ENCODE data around the gene BTRC.

BTRC gene

DNA sequence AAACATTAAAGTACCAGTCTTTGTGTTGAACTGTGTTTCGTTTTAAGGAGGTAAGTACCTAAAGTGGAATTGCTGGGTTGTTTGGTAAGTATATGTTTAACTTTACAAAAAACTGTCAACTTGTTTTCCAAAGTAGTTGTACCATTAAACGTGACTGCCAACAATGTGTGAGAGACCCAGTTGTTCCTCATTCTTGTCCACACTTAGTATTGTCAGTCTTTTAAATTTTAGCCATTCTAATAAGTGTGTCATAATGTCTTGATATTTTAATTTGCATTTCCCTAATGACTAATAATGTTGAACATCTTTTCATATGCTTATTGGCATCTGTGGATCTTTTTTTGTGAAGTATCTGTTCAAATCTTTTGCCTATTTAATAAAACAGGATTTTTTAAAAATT, 159.8 kb downstream of the BTRC start:
- no peak for DNase-seq (ENCODE audit: extremely low read depth in 1 of 2, low read depth in 1 of 2)

DNA sequence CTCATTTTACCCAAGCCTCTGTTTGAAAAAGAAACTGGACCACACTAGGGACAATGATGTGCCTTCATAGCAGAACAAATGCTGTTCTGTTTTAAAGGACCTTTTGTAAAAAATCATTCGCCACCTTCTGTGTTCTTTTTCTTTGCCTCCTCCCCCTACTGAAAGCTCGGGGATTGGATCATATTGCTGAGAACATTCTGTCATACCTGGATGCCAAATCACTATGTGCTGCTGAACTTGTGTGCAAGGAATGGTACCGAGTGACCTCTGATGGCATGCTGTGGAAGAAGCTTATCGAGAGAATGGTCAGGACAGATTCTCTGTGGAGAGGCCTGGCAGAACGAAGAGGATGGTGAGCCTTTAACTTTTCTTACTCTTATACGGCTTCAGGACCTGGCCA, 171.9 kb downstream of the BTRC start:
- no peak for DNase-seq (ENCODE audit: extremely low read depth in 1 of 2, low read depth in 1 of 2)

- DNase-seq (ENCODE audit: extremely low read depth in 1 of 2, low read depth in 1 of 2) = no peak
Observed at GRCh38 chr10:101529207-101529606, 175.2 kb downstream of the BTRC start.

DNA sequence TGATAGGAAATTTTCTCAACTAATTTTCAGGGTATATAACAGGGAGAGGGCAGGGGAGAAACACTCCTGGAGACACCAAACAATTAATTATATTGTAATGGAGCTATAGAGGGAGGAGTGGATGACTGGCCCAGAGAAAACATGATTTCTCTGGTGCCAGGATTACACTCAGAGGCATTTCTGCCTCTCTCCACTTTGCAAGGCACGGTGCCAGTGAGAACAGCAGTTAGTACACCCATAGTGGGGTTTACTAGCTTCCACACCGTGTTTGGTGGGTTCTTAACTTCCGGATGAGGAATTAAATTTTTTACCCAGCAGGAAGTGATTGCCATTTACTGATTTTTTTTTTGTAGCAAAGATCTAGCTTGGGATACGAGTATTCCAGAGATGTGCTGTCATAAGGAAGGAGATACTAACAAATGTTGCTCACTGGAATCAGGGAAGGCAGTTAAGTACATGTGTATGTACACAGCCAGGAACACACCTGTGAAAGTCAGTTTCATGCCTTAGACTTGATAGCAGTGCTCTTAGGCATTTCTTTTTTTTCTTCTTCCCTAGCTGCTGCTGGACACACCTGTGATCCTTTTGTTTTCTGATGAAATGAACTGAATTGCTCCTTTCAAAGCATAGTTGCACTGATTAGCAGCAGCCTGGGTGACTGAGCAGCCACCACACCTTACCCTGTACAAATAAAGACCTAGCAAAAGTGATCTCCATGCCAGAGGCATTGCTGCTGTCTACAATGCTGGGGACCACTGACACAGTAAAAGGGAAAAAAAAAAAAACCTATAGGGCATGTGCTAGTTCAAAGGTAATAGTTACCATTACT, 176.0 kb downstream of the BTRC start:
- DNase-seq (ENCODE audit: extremely low read depth in 1 of 2, low read depth in 1 of 2) = no peak

DNA sequence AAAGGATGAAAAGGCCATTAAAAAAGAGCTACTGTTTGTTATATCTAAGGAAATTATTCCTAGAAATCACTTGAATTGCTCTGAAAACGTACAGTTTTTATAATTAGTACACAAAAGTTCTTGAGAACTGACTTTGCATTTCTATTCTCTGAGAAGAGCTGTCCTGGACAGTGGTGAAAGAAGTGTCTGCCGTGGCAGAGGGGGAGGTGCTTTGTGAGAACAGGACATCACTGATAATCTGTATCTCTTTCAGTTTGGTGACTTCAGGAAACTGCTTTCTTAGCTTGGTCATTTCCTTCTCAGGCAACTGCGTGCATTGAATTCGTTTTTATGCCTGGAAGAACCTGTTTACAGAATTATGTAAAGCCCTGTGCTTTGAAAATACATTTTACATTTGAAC, 182.0 kb downstream of the BTRC start:
- DNase-seq (ENCODE audit: extremely low read depth in 1 of 2, low read depth in 1 of 2) = no peak

GRCh38 chr10:101536800-101537199, 182.8 kb downstream of the BTRC start:
- DNase-seq (ENCODE audit: extremely low read depth in 1 of 2, low read depth in 1 of 2) = no peak

- DNase-seq (ENCODE audit: extremely low read depth in 1 of 2, low read depth in 1 of 2) = no peak
Observed at GRCh38 chr10:101538446-101538845, 184.5 kb downstream of the BTRC start.

- no peak for DNase-seq (ENCODE audit: extremely low read depth in 1 of 2, low read depth in 1 of 2)
Observed at GRCh38 chr10:101545898-101546297, 191.9 kb downstream of the BTRC start.

GRCh38 chr10:101550965-101551364, 197.0 kb downstream of the BTRC start:
- no peak for DNase-seq (ENCODE audit: extremely low read depth in 1 of 2, low read depth in 1 of 2)

DNA sequence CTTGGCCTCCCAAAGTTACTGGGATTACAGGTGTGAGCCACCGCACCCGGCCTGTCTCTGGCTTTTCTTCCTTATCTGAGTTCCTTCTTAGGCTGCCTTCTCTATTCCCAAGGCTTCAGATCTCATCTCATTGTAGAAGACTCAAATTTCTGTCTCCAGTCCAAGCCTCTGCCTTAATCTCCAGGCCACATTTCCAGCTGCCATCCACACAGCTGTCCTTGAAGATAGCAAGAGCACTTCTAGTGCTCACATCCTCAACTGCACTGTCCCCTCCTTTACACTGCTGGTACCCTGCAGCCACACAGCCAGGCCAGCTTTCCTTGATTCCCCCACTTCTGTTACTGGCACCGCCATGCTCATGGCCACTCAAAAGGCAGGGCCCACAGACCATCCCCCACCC, 198.5 kb downstream of the BTRC start:
- no peak for DNase-seq (ENCODE audit: extremely low read depth in 1 of 2, low read depth in 1 of 2)

DNA sequence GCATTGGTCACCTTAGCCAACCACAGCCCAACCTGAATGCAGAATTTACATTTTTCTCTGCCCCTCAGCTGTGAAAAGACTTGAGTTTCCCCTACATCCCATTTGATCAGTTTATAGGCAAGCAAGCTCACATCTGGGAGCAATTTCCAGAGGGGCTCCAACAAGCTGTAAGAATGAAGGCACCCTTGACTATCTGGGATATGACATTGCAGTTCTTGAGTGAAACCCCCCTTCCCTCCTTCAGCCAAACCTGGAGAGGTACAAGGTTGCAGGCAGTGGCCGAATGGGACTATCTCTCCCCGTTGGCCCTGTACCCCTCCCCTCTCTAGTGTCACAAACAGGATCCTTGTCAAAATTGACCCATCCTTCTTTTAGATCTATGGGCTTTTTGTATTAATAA, 203.6 kb downstream of the BTRC start:
- DNase-seq (ENCODE audit: extremely low read depth in 1 of 2, low read depth in 1 of 2) = no peak

DNA sequence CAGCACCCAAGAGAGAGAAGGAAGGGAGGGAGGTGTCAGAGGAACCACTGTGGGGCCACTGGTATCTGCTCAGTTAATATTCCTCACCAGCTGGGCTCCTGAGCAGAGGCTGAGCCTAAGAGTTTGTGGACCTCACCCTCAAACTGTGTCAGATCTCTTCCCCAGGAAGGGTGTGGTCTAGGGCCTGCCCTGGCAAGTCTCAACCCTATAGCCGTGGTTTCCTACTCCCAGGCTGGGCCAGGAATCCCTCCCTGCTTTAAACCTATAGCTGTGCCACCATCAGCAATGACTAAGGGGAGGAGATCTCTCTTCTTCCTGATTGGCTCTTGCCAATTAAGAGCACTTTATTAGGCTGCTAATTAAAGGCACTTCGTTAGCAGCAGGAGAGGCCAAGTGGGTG, 204.2 kb downstream of the BTRC start:
- DNase-seq (ENCODE audit: extremely low read depth in 1 of 2, low read depth in 1 of 2) = no peak

DNA sequence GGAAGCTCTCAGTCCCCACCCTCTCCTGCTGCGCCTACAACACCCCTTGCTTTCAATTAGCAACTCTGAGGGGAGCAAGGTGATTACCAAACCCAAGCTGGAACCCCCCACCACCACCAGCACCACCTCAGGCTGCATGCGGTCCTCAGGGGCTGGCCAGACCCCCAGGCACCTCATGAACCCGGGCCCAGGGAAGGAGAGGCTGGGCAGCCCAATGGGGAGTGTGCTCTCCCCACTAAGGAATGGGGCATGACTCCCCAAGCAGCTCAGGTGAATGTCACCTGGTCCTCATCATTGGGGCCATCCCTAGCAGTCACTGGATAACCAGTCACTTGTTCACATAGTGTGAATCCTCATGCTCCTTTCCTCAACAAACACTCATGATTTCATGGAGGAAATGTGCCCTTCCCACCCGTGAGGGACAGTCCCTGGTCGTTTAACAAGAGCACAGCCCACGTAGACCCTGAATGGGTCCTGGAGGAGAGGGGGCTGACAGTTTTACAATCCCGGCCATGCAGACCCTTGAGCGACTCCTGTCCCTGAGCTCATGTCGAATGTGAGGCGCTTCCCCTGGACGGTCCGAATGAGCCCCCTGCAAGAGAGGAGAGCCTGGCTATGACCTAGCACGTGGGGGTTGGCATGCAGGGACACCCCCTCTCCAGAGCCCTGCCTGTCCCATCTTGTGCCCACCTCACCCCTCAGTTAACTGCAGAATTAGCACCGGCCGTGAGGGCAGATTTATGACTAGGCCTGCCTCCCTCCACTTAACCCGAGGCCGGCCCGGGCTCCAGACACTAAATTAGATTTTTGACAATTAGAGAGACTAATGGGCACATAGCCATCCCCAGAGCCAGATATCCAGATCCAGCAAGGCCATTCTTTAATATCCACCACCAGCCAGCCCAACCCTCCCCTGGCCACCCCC, 205.0 kb downstream of the BTRC start:
- no peak for DNase-seq (ENCODE audit: extremely low read depth in 1 of 2, low read depth in 1 of 2)

DNA sequence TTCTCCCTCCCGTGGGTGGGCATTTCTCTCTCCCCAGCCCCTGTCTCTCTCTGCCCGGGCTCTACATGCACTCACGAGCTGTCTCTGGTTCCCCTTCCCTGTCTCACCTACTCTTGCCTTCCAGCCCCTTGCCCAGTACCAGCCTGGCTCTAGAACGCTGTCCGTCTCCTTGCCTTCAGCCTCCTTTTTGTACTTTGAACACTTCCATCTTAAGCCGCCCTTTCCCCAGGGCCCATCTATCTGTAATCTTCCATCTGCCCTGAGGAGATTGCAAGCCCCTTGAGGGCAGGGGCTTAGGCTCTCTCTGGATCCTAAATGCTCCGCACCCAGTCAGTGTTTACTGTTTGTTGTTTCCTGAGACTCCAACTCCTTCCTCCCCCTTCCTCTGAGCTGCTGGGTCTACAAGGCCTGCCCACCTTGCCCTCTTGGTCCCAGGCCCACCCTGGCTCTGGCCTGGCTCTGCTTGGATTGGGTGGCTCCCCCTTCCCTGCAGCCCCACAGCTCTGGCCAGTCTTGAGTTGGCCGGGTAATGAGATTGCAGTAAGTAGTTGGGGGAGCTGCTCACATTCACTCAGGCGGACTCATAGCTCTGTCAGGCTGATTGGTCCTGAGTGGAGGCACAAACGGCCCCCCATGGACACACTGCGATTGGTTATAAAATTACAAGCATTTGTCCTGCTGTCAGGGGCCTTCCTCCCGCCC, 205.8 kb downstream of the BTRC start:
- DNase-seq (ENCODE audit: extremely low read depth in 1 of 2, low read depth in 1 of 2) = no peak

DNA sequence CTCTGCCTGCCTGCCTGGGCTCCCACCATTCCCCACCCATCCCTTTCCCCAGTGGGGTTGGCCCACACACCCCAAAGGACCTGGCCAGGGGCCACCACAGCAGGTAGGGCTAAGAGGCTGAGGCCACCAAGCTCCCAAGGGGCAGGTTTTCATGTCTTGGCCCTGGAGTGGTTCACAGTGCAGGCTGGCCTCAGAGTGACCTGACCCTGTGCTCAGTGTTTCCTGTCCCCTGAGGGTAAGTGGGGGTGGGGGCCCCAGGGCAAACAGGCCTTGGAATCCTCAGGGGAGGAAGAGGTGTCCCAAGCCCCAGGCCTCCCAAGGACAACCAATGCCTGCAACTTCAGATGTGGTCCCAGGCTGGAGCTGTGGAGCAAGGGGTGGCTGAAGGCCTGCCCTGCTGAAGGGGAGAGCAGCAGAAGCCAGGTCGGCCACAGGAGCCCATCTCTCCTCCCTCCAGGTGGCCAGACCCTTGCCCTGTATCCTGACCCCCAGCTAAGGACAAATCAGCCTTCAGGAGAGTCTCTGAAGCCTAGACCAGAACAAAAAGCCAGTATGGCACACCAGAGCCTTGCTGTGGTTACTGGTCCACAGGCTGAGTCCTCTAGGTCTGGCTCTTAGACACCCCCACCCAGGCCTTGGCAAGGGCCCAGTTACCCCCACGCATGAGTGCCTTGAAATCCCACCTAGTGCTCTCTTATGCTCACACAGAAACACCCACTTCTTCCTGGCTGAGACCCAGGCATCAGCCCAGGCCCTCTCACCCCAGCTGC, 206.5 kb downstream of the BTRC start:
- DNase-seq (ENCODE audit: extremely low read depth in 1 of 2, low read depth in 1 of 2) = no peak

GRCh38 chr10:101561068-101561915, 207.3 kb downstream of the BTRC start:
- no peak for DNase-seq (ENCODE audit: extremely low read depth in 1 of 2, low read depth in 1 of 2)

- DNase-seq (ENCODE audit: extremely low read depth in 1 of 2, low read depth in 1 of 2) = no peak
Observed at GRCh38 chr10:101562231-101562630, 208.3 kb downstream of the BTRC start.

GRCh38 chr10:101563007-101563406, 209.0 kb downstream of the BTRC start:
- no peak for DNase-seq (ENCODE audit: extremely low read depth in 1 of 2, low read depth in 1 of 2)

DNA sequence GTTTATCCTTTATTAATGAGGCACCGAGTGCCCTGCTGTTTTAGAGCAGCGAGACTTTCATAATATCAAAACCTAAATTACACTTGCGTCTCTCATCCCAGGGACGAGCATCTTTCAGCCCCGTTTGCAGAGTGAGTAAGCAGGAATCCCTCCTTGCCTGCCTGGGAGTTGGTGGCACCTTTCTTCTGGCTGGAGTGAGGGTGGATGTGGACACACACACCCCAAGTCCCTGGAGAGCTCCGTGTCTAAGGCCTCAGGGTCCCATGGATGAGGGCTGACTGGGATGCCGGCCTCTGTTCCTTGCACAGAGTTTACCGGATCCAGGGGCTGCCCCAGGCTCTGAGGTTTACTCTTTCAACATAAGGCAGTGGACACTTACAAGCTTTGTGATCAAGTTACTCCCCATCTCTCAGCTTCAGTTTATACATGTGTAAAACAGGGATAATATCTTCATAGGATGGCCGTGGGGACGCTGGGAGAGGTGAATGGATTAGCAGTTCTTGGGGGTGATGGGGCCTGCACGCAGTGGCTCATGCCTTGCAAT, 209.6 kb downstream of the BTRC start:
- DNase-seq (ENCODE audit: extremely low read depth in 1 of 2, low read depth in 1 of 2) = no peak
